ENCODE measurements around the gene RAET1L.
"Not testable (repeated sequence)": the region's sequence is repeated elsewhere in the genome, so short reads cannot be mapped to it uniquely, and the experiment has no call there.

RAET1L gene

DNA sequence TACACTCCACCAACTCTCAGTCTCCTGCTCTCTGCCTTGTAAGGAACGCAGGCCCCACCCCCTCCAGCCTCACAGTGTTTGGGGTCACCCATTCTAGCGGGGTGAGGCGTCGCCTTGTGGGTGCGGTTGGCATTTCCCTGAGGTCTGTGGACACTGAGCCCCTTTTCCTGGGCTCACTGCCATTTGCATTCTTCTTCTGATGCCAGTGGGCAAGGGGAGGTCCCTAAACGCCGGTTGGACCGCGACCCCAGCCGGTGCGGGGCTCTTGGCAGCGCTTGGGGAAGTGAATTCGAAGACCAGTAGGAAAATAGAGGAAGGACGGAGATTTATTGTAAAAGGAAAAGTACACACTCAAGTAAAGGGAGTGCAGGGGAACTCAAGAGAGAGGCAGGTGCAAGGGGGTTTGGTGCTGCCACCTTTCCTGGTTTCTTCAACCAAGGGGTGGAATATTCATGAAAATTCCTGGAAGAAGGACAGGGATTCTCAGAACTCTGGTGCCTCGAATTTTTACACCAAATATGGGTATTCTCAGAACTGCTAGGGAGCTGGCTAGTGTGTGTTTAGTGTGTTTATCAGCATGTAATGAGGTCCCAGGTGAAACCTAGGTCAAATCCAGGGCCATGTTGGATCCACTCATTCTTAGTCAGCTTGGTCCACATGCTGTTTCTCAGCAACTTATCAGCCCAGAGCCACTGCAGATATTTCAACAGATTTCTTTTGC lies 9.9 kb downstream of the RAET1L start:
- DNase-seq: peak in 1 of 2 donors; percentile 43

DNA sequence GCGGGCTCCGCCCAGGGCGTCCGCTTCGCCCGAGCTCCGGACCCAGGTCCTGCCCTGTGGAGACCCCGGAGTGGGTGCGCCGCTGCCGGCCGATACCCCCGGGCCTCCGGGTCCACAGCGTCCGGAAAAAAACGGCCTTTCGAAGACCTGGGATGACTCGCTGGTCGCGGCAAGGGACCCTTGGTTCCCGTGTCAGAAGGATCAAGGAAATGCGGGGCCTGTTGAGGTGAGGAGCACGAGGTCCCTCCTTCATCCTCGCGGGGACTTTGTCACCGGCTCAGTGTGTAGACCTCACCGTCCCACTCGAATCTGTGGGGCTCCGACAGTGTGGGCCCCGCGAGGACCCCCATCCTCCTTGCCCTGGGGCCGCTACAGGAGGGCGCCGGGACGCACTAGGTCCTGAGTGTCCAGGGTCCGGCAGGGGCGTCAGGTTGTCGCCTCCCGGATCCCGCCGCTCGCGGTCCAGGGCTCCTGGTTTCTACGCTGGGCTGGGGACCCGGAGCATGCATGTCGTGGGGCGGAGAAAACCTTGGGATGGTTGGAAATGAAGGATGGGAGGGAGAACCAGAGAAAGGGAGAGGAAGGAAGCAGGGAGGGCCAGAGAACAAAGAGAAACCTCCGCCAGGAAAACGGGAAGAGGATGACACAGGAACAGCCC lies 10.6 kb downstream of the RAET1L start:
- DNase-seq: not testable (repeated sequence)

DNA sequence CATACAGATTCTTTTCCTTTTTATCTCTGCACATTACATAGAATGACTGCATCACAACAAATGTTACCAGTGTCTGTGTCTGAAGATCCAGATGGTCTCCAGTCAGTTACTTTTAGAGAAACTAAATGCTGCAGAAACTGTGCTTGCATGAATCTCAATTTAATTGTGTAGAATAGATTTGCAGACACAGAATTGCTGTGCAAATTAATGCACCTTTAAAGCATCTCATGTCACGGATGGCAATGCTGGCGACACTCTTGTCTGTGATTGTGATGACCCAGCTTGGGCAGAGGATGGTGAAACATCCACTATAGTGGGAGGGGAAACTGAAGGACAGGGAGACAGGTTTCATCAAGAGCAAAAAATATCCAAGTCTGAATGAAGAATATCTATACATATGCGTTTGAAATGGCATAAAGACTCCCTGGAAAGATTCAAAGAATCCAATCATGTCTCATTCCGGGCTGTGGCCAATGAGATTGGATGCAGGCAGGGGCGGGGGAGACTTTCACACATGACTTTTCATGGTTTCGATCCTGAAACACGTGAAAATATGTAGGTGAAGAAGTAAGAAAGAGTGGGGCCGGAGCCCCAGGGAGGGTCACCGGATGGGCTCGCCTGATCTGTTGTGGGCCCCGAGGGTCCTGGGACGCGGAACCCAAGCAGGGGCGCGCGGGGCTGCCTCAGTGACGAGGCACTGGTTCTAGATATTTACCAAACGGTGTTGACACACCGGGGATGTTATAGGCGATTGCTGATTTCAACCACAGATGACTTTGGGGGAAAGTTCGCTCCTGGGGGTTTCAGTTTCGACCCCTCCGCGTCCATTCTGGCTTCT lies 11.3 kb downstream of the RAET1L start:
- not testable (repeated sequence) for DNase-seq

DNA sequence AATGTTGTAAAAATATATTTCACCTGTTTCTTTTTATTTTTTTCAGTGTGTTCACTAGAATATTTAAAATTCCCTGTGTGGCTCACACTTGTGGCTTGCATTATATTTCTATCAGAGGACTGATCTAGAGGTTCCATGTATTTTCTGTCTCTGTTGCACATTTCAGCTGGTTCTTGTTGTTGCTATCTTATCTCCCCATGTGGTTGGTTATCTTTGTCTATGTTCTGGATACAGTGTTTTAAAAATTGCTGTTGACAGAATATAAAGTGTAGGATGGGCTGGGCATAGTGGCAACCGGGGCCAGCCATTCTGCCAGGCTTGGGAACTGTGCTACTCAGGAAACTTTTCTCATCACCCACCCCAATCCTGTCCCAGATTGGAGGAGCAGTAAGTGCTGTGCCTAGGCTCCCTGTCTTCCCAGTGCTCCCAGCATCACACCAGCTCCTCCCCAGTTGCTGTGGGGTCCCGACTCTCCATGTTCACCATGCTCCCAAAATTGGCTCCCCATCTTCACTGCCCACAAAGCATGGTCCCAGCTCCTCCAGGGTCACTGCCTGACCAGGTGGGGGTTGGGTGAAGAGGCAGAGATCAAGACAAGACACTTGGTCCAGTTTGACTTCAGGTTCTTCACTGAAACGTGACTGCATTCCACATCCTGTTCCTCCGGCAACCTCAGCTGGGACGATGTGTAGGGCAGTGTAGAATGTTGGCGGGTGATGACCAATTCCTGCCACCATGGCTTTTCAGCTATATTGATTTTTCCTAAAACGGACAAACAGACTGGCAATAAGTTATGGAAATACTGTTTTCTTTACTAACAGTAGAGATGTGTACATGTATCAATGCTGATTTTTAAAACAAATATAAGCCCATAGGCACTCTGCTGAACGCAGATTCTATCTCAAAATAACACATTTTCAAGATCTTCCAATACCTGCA lies 12.2 kb downstream of the RAET1L start:
- DNase-seq: not testable (repeated sequence)

DNA sequence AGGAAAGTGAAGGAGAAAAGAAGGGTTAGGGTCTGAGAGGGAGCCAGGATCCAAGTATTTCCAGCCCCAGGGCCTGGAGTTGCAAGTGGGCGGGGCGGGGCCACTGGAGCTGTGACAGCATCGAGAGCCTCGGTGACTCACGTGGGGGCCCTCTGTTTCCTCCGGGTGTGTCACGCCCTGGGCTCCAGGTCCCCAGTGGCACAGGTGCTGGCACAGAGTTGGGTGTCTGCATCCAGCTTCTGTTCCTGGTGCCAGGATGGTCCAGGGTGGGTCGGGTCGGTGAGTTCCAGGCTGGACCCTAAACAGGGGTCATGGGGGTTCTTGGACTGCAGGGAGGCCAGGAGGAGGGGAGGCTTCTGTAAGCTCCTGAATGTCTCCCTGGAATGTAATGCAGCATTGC lies 16.7 kb downstream of the RAET1L start:
- DNase-seq: no peak

DNA sequence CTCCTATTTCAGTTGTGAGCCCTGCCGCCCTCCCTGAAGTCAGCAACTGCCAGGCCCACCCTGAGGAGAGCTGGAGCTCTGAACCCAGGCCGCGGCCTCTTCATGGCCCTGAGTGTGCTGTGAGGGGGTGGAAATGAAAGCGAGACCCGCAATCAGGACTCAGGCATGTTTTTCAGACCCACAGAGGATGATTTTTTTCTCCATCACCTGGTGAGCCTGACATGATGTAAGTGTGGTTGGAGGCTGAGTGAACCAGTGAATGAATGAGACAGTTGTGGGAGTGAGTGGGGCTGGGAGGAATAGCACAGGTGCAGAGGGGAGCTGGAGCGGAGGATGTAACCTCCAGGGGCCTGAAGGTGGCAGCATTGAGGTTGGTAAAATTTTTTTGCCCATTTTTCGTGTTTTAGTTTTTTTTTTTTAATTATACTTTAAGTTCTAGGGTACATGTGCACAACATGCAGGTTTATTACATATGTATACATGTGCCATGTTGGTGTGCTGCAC lies 18.3 kb downstream of the RAET1L start:
- peak; percentile 39 to 50 for DNase-seq

DNA sequence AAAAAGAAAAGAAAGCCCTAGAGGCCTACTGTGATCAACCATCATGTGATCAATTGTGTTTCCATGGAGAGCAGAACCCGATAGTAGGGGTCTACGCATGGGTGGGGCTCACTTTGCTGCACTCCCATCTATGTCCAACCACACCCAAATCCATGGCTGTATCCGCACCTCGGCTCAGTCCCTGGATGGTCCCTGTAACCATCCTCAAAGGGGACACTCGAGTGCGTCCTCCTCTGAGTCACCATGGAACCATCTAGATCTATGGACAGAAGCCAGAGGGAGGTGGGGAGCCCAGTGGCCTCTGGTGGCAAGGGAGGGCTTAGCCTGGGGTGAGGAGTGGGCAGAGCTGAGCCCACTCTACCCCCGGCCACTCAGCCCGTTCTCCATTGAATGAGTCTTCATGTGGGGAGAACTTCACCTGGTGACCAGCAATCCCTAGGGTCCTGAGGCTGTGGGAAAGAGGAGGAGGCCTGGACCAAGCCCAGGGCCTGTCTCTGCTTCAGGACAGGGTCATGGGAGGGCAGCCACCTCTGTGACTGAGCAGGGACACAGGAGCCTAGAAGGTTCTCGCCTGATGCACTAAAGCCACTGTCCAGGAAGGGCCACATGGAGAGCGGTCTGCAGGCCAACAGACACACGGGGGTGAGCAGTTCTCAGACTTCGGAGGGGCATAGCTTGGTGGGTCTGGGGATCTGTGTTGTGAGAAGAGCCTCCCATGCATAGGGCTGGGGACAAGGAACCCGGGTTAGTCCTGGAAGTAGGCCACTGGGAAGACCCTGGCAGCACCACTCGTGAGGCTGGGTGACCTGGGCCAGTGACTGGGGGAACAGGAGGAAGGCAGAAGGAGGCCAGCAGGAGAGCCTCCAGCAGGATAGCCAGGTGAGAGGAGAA lies 19.3 kb downstream of the RAET1L start:
- DNase-seq: no peak

DNA sequence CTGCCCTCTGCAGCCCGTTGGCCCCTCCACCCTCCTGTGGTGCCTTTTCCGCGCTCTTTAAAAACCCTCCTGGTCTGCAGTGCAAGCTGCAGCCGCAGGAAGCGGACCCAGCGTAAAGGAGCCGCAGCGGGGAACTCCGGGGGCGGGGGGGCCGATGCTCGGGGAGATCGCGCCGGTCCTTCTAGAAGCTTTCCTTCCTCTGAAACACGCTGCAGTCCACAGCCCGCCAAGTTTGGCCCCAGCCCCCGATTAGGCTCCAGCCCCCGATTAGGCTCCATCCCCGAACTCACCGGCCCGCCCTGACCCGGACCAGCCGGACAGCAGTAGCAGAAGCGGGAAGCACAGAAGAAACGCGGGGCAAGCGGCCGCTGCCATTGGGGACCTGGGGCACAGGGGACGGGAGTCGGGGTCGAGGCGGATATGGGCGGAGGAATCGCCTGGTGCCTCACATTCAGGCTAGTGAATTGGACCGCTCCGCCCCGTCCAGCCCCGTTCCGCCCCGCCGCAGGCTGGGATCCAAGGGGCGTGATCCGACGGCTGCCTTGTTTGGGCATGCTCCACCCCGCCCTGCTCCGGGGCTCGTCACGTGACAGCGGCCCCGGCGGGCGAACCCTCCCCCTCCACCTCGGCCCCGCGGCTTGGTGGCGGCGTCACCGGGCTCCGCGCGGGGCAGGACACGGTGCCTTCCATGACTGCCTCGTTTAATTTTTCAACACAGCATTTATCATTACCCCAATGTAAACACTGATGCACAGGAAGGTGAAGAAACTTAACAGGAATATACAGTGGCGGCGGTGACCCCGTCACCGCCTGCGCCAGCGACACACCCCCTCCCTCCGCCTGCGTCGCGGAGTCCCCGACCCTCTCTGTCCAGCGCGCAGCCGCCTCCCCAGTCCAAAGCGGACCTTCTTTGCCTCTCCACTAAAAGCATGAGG lies 20.3 kb downstream of the RAET1L start:
- peak; percentile 88 to 93 for DNase-seq

DNA sequence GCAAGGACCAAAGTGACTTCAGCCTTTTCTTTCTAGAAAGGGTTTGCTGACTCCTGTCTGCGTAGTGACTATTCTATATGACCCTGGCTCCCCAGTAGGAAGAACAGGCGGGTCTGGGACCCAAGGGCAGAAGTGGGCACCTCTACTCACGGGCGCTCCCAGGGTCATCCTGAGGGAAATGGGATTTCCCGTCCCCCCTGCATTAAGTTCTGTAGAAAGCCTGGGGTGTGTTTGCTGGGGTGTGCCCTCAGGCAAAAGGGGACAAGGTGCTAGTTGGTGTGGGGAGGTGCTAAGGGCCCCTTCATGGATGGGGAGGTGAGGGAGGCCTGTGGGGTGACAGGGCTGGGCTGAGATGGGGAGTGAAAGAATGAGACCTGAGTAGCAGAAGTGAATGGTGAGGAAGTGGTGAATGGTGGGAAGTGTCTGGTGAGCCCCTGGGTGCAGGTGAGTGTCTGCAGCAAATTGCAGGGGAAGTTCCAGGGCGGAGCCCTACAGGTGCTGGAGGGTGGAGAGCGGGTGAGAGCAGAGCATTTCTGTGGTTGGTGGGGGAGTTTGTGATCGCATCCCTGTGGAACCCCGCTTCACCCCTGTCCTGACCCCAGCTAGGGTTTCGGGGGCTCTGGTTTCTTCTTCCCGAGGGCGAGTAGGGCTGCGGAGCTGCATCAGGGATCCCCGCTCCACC lies 21.1 kb downstream of the RAET1L start:
- peak; percentile 74 to 76 for DNase-seq

DNA sequence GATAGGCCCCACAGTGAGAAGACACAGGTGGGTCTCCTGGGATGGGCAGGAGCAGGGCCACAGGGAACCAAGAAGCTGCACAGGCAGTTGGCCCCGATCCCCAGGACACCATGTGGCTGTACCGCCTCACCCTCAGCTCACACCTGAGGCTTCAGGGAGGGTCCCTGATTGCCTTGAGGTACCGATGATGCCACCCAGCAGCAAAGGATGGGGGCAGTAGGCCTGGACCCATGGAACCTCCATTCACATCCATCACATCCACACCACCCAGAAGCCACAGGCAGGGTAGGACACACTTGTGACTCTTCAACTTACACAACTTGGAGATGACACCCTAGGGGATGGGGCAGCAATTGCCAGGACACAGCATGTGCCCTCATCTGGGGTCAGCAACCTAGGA lies 21.7 kb downstream of the RAET1L start:
- DNase-seq: not testable (repeated sequence)

DNA sequence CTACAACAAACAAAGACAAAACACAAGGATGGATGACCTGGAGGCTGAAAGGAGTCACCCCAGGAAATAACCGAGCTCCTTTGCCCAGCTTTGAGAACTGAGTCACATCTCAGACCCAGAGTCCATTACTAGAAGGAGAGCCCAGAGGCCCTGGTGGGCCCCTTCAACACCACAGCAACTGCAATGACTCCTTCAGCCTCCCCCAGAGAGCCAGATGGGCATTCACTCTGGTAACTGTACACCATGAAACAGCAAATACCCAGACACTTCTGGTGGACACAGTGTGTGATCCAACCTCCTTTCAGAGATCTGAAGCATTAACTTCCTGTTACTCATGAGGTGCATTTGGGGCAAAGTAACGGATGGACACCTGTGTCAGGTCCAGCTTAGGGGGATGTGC lies 22.6 kb downstream of the RAET1L start:
- no peak for DNase-seq

DNA sequence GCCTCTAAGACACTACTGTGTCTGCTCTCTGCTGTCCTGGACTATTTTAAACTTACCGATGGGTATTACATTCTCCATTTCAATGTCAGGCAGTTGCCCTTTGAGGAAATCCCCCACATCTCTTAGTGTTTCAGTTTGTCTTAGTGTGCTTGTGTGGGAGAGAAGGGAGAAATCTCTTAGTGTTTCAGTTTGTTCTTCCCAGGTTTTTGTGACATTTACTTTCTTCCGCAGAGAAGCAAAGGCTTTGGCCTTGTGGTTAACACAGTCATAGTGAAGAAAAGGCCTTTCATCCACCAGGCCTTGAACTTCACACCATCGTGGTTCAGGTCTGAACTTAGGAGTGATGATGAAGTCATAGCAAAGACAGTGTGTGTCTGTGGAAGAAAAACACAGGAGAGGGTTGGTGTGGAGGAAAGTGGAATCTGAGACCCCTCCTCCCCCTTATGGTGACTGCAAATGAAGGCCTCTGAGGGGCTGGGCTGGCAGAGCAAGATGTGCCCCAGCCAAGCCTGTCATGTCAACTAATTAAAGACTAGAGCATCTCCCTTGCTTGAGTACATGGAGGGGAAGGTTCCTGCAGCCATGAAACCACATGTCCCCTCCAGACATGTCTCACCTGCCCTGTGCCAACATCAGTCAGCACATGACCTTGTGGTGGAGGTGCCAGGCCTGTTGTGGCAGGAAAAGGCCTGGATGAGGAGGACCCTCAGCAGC lies 23.9 kb downstream of the RAET1L start:
- no peak for DNase-seq

DNA sequence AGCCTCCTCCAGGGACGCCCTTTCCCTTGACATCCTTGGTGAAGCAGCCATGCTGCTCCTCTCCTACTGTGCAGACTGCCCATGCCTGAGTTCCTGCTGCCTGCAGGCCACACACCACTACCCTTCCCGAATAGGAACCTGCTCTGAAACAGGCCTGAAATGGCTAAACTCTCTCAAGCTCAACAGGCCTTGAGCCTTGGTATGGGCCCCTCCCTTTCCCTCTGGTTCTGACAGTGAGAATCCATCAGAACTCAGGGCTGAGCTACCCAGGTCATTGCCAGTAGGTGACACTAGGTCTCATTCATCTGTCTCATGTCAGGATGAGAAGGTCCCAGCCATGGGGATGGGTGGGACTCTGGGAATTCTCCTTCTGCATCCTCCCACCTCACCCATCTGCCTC lies 25.7 kb downstream of the RAET1L start:
- DNase-seq: no peak

DNA sequence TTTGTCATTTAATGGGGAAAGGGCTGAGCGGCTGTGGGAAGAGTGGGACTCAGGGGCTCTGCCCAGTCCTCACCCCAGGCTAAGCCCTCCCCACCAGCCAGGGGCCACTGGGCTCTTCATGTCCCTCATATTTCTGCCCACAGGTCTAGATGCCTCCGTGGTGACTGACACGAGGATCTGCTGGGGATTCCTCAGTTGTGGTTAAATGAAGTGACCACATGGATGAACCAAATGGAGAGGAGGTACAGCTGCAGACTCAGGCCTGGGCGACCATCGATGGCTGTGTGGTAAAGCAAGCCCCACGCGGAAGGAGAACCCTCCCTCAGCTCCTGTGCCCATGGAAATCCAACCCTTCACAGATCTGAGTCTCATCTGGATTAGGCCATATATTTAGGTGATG lies 29.4 kb downstream of the RAET1L start:
- no peak for DNase-seq

DNA sequence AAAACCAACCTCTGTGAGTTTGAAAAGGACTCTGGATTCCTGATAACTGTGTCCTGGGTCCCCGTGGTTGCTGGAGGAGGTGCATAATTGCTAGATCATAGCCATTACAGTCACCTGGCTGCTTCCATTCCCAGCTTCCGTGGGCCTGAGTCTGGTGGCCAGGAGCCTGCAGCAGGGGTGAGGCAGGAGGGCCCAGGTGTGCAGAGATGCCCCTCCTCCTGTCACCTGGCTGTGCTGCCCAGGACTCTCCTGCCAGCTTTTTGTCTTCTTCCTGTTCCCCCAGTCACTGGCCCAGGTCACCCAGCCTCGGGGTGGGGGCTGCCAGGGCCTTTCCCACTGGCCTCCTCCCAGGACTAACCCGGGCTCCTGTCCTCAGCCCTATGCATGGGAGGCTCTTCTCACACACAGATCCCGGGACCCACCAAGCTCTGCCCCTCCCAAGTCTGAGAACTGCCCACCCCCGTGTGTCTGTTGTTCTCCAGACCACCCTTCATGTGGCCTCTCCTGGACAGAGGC lies 30.0 kb downstream of the RAET1L start:
- no peak for DNase-seq

DNA sequence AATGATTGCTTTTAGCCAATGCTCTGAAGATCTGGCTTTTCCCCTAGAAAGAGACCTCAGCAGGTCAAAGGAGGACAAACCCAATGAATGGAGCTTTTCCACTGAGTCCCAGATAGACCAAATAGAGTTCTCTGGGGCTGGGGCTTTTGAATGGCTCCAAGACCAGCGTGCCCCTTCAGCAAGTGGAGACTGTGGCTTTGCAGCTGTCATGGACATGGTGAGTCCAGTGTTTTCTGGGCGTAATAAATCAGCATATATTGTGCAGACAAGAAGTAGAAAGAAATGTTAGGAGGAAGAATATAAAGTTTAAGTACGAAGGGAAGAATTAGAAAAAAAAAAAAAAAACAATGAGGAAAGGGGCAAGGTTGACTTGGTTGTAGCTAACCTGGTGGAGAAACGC lies 33.5 kb downstream of the RAET1L start:
- no peak for DNase-seq

DNA sequence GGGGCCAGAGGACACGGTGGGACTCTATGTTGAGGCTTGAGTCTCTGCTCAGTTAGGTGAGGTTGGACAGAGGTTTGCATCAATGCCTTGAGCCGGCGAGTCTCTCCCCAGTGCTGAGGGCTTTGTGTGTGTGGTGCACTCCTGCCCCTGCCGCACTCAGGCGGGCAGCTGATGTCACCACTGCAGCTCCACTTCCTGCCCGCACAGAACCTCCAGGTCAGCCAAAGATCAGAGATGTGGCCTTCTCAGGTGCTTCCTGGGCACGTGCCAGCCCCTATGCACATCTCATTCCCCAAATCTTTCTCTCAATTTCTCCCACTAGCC lies 33.9 kb downstream of the RAET1L start:
- not testable (repeated sequence) for DNase-seq

DNA sequence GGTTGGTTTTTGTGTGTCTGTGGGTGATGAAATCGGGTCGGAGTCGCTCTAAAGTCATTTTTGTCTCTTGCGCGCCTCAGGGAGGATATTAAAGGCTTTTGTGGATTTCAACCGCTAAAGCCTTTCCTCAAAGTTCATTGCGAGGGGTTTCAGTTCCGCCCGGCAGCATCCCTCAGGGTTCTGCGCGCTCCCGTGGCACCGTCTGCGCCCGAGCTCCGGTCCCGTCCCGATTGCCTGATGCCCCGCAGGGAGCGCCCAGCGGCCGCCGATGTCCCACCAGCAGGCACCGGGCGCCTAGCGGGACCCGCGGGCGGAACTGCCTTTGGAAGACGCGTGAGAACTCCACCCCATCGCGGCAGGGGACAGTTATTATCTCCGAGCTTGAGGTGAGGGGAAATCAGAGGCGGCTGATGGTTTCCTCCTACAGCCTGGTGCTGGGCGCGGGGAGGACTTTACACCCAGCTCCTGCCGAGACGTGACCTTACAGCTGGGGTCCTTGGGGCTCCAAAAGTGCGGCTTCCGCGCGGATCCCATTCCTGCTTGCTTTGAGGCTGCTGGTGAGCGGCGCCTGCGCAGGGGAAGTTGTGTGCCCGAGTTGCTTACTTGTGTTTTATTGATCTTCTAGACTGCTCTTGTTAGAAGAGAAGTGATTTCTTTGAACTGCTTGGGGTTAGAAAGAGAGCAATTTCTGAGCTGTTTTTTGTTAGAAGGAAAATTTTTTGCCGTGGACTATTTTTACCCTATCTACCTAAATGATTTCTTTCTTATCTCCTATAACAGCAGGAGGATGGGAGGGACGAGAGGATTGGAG lies 34.5 kb downstream of the RAET1L start:
- peak in 1 of 2 donors; percentile 39 for DNase-seq
